Skin epidermis (tissue), 12 donors: Measurements from ENCODE around the gene PTPN1.
"Not testable (repeated sequence)": the region's sequence is repeated elsewhere in the genome, so short reads cannot be mapped to it uniquely, and the experiment has no call there.

Experiments used
- H3K27ac ChIP-seq, 21 experiments: fragments of 200-600 bp; sonication (generic) in 11 of 21; one replicate each; pipeline ENCODE4 v1.5.0; 2020; ENCODE audit warnings: mild to moderate bottlenecking in 3 of 21, inconsistent platforms in 2 of 21, moderate library complexity in 2 of 21
- H3K4me3 ChIP-seq, 7 experiments: fragments of 200-600 bp; sonication (generic) in 2 of 7; one replicate each; pipeline ENCODE4 v1.5.0; 2020; ENCODE audit warnings: inconsistent platforms in 2 of 7, mild to moderate bottlenecking in 2 of 7, moderate library complexity in 1 of 7

Gene PTPN1

GRCh38 chr20:50523552-50524167, 13.5 kb downstream of the PTPN1 start:
- Histone ChIP-seq H3K4me3 (no peak overlapping the region), H3K27ac (peak overlapping the region in 2 of 21 experiments; percentile 3 to 25)

DNA sequence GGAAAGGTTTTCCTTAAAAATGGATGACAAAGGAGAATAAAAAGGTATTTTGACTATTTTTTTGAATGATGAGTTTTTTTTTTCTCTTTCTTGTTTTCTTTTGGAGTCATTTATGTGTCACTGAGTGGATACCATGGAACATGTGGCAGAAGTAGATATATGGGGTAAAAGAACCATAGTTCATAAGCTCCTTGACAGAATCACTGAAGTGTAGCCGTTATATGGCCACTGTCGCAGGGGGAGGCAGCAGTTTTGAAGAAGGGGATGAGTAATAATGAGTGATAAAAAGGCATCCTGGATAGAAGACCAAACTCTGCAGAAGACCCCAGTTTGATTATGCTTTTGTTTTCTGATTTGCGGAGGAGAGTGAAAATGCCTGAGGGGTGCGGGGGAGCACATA, 15.5 kb downstream of the PTPN1 start:
- H3K4me3 ChIP-seq: no peak overlapping the region
- H3K27ac ChIP-seq: no peak overlapping the region

GRCh38 chr20:50526403-50526989, 16.3 kb downstream of the PTPN1 start:
- H3K4me3 ChIP-seq: no peak overlapping the region
- H3K27ac ChIP-seq: no peak overlapping the region

- Histone ChIP-seq H3K4me3 (no peak overlapping the region), H3K27ac (no peak overlapping the region)
These were observed 17.0 kb downstream of the PTPN1 start for GRCh38 chr20:50527068-50527605.

GRCh38 chr20:50528129-50528528, 17.9 kb downstream of the PTPN1 start:
- H3K27ac ChIP-seq: no peak overlapping the region
- H3K4me3 ChIP-seq: no peak overlapping the region

- no peak overlapping the region for H3K27ac ChIP-seq
- H3K4me3 ChIP-seq: no peak overlapping the region
These were observed 18.7 kb downstream of the PTPN1 start for GRCh38 chr20:50528804-50529351.

DNA sequence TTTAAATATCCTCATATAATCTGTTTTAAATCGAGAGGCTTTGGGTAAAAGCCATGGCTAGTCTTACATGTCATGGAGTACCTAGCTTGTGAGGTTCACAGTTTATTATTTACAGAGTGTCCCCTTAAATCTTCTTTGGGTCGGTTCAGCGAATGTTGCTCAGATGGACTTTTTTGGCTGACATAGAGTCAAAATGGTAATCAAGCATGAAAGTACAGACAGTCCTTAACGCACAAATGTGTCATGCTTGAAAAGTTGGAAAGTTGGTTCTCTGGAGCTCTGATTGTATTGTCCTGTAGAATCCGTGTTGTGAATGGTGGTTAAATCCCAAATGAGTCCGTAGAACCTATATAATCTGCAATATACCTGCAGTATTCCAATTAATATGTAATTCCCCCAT, 22.0 kb downstream of the PTPN1 start:
- H3K4me3 ChIP-seq: no peak overlapping the region
- peak overlapping the region in 3 of 21 experiments; percentile 8 to 41 (median 25) for H3K27ac ChIP-seq

DNA sequence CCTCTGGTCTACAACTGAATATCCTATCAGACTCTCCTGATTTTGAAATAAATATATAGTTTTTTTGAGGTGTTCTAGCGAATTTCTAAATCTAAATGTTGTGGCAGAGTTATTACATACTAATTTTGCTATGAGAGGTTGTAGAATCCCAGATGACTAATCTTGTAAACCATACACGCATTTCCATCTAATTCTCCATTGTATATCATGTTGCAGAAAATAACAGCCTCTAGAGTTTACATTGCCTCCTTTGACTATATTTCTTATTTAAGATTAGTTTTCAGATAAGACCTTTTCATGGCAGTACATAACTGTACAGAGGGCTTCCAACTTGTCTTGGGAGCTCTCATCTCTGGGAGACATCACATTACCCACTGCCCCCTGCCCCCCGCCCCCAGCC, 22.9 kb downstream of the PTPN1 start:
- no peak overlapping the region for H3K4me3 ChIP-seq
- no peak overlapping the region for H3K27ac ChIP-seq

- no peak overlapping the region for H3K4me3 ChIP-seq
- peak overlapping the region in 1 of 21 experiments; percentile 14 for H3K27ac ChIP-seq
These were observed 23.3 kb downstream of the PTPN1 start for GRCh38 chr20:50533464-50533863.

DNA sequence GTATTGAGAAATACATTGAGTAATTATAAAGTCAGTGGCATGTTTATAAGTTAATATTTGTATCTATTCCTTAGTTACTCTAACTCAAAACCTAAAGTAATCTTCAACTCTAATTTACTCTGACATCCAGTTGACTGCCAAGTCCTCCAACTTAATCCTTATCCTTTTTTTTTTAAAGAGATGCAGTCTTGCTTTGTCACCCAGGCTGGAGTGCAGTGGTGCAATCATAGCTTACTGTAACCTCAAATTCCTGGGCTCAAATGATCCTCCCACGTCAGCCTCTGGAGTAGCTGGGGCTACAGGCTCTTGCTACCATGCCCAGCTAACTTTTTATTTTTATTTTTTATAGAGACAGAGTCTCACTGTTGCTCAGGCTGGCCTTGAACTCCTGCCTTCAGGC, 24.4 kb downstream of the PTPN1 start:
- H3K27ac ChIP-seq: peak overlapping the region in 2 of 21 experiments; percentile 15 to 59
- H3K4me3 ChIP-seq: no peak overlapping the region

DNA sequence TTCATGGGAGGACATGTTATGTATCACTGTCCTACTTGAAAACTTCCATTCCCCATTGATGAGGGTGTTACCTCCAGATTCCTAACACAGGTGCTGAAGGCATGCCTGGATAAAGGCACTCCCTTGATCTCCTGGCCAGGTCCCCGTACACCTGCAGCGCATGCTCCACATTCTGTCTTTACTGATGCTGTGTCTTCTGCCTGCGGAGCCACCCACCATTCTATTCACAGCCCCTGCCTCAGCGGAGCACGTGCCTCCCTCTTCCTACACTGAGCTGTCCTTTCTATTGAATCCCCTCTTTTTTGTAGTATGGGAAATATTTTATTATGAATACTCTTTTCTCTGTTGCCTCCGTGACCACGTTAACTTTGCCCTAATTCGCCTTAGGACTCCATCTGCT, 25.0 kb downstream of the PTPN1 start:
- H3K4me3 ChIP-seq: no peak overlapping the region
- peak overlapping the region in 1 of 21 experiments; percentile 59 for H3K27ac ChIP-seq

- H3K4me3 ChIP-seq: no peak overlapping the region
- H3K27ac ChIP-seq: no peak overlapping the region
These were observed 26.1 kb downstream of the PTPN1 start for GRCh38 chr20:50536333-50536732.

DNA sequence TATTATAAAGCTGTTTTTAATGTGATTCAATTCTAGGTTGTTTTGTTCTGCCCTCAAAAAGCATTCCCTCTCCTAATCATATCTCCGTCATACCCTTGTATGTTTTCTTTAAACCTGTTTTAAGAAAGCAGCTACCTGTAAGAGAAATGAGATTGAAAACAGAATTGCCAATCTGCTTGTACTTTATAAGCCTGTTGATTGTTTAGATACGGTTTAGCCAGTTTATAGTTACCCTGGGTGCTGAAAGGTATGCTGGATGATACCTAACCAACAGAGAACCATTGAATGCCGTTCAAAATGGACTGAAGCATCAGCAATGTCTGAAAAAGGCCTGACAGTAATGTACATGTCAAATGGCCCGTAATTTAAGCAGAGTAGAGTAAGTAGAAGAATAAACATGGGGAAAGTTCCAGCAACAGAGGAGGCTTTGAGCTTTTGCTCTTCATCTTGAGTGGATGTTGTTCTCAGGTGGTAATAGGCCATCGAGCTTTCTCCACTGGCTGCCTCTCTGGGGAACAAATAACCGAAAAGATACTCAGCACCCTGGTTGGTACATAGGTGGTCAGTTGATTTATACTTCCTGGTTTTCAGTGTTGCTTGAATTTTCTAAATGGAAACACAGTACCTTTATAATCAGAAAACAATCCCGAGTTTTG, 27.5 kb downstream of the PTPN1 start:
- H3K4me3 ChIP-seq: no peak overlapping the region
- H3K27ac ChIP-seq: no peak overlapping the region

- H3K27ac ChIP-seq: no peak overlapping the region
These were observed 28.1 kb downstream of the PTPN1 start for GRCh38 chr20:50538276-50538675.

DNA sequence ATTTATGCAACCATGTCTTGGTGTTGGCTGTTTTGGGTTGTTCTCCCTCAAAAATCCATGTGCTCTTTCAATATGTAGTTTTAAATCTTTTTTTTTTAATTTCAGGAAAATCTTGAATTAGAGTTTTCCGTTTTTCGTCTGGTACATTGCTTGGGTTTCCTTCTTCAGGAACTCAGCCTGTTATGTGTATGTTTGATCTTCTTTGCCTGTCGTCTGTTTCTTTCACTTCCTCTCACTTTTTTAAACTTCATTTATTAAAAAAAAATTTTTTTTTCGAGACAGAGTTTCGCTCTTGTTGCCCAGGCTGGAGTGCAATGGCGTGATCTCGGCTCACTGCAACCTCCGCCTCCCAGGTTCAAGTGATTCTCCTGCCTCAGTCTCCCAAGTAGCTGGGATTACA, 29.6 kb downstream of the PTPN1 start:
- not testable (repeated sequence) for H3K27ac ChIP-seq, H3K4me3 ChIP-seq

More at GRCh38 chr20:50538276-50538675, 28.1 kb downstream of the PTPN1 start:
- no peak overlapping the region for H3K4me3 ChIP-seq

- H3K4me3 ChIP-seq: no peak overlapping the region
- H3K27ac ChIP-seq: peak overlapping the region in 3 of 21 experiments; percentile 16 to 43 (median 21)
These were observed 30.7 kb downstream of the PTPN1 start for GRCh38 chr20:50540620-50541605.

GRCh38 chr20:50541606-50542041, 31.4 kb downstream of the PTPN1 start:
- H3K4me3 ChIP-seq: no peak overlapping the region

GRCh38 chr20:50543326-50543725, 33.1 kb downstream of the PTPN1 start:
- H3K27ac ChIP-seq: no peak overlapping the region

More at GRCh38 chr20:50541606-50542041, 31.4 kb downstream of the PTPN1 start:
- H3K27ac ChIP-seq: peak overlapping the region in 1 of 21 experiments; percentile 16

GRCh38 chr20:50545126-50545525, 34.9 kb downstream of the PTPN1 start:
- no peak overlapping the region for H3K4me3 ChIP-seq
- no peak overlapping the region for H3K27ac ChIP-seq

More at GRCh38 chr20:50543326-50543725, 33.1 kb downstream of the PTPN1 start:
- H3K4me3 ChIP-seq: no peak overlapping the region
